Right hindlimb (tissue), 1 donor: ENCODE measurements around the gene ATXN7.
A peak's percentile ranks its signal among the peaks of the same experiment; 100 is the strongest.

ENCODE experiments used
- DNase-seq: peaks from one replicate; pipeline ENCODE4 v3.0.0-alpha.2; 2018

ATXN7 gene

GRCh38 chr3:63909431-63909830 is 45.8 kb downstream of the ATXN7 start:
- DNase-seq: no peak

- DNase-seq: no peak
Observed at GRCh38 chr3:63910001-63910400, 46.3 kb downstream of the ATXN7 start.

- no peak for DNase-seq
Observed at GRCh38 chr3:63910891-63911290, 47.2 kb downstream of the ATXN7 start.

- DNase-seq: no peak
Observed at GRCh38 chr3:63911509-63911872, 47.8 kb downstream of the ATXN7 start.

GRCh38 chr3:63911873-63912767 is 48.5 kb downstream of the ATXN7 start, which contains the start of gene SCAANT1:
TSS of gene SCAANT1 (minus strand) at chr3:63912383.
- peak; percentile 94 for DNase-seq

GRCh38 chr3:63912768-63913588 is 49.3 kb downstream of the ATXN7 start:
- DNase-seq: peak; percentile 80

- no peak for DNase-seq
Observed at GRCh38 chr3:63914312-63914711, 50.6 kb downstream of the ATXN7 start.

- DNase-seq: no peak
Observed at GRCh38 chr3:63918321-63918720, 54.7 kb downstream of the ATXN7 start.

GRCh38 chr3:63920001-63920400 is 56.3 kb downstream of the ATXN7 start:
- DNase-seq: no peak

- no peak for DNase-seq
Observed at GRCh38 chr3:63921741-63922482, 58.2 kb downstream of the ATXN7 start.

- DNase-seq: no peak
Observed at GRCh38 chr3:63922491-63923199, 59.0 kb downstream of the ATXN7 start.

GRCh38 chr3:63926309-63926708 is 62.6 kb downstream of the ATXN7 start:
- no peak for DNase-seq

GRCh38 chr3:63927422-63928280 is 64.0 kb downstream of the ATXN7 start:
- no peak for DNase-seq

GRCh38 chr3:63931290-63931689 is 67.6 kb downstream of the ATXN7 start:
- DNase-seq: no peak

GRCh38 chr3:63932509-63933212 is 69.0 kb downstream of the ATXN7 start:
- DNase-seq: no peak

GRCh38 chr3:63933459-63933858 is 69.8 kb downstream of the ATXN7 start:
- no peak for DNase-seq

- DNase-seq: no peak
Observed at GRCh38 chr3:63934041-63934866, 70.6 kb downstream of the ATXN7 start.

- no peak for DNase-seq
Observed at GRCh38 chr3:63936925-63937324, 73.3 kb downstream of the ATXN7 start.
